PC-9 (cell line): Measurements from ENCODE around the gene ICA1. TPM values are rescaled to one million over a fixed set of nuclear protein-coding genes. Genes with fewer than 3 reads are reported as not detected.

Source experiments
- BruUV-seq: library from RNA; stranded (reverse); fragments of 400-500 nt; replicated peaks from 2 replicates; lab custom pipeline; 2021; lab: Mats Ljungman, UMichigan
- CTCF ChIA-PET: fragments of 300-600 bp; sonication (Branson Sonifier 250); formaldehyde crosslinking; loops from one replicate; lab custom pipeline; 2022; ENCODE audit warnings: antibody characterized with exemption; lab: Charles Lee
- POLR2A ChIA-PET: fragments of 300-600 bp; sonication (Branson Sonifier 250); formaldehyde crosslinking; loops from one replicate; lab custom pipeline; 2022; ENCODE audit warnings: antibody characterized with exemption; ENCODE audit not compliant: unreplicated experiment; lab: Charles Lee
- DNase-seq, 2 experiments: peaks; one replicate each; pipeline versions ENCODE4 v3.0.0 to v3.0.0-alpha.2; 2015 to 2022; ENCODE audit warnings: mixed read lengths in 1 of 2
- H2AFZ ChIP-seq: fragments of 200-600 bp; sonication (generic); 2 replicates; pipeline ENCODE4 v1.8.1; 2017; ENCODE audit warnings: antibody characterized with exemption
- H3F3A ChIP-seq: fragments of 200-600 bp; sonication (generic); 2 replicates; pipeline ENCODE4 v1.8.1; 2017; ENCODE audit warnings: antibody characterized with exemption, mild to moderate bottlenecking, low read depth; ENCODE audit not compliant: insufficient read depth
- H3K27ac ChIP-seq: fragments of 200-600 bp; sonication (generic); 2 replicates; pipeline ENCODE4 v1.6.1; 2016; ENCODE audit warnings: mixed run types
- H3K27me3 ChIP-seq: fragments of 200-600 bp; sonication (generic); 2 replicates; pipeline ENCODE4 v1.6.1; 2016; ENCODE audit warnings: low read depth, mixed run types; ENCODE audit not compliant: insufficient read depth
- H3K36me3 ChIP-seq: fragments of 200-600 bp; sonication (generic); 2 replicates; pipeline ENCODE4 v1.6.1; 2016; ENCODE audit warnings: low read depth, mixed run types
- H3K4me1 ChIP-seq: fragments of 200-600 bp; sonication (generic); replicated peaks from 2 replicates; pipeline ENCODE4 v1.6.1; 2016; ENCODE audit warnings: mixed run types; ENCODE audit not compliant: insufficient read depth
- H3K4me2 ChIP-seq: fragments of 200-600 bp; sonication (generic); 2 replicates; pipeline ENCODE4 v1.6.1; 2017; ENCODE audit warnings: mixed run types
- H3K4me3 ChIP-seq: fragments of 200-600 bp; sonication (generic); 2 replicates; pipeline ENCODE4 v1.6.1; 2016; ENCODE audit warnings: mixed run types
- H3K79me2 ChIP-seq: fragments of 200-600 bp; sonication (generic); 2 replicates; pipeline ENCODE4 v1.6.1; 2017; ENCODE audit warnings: low read depth, mixed run types
- H3K9me2 ChIP-seq: fragments of 200-600 bp; sonication (generic); 2 replicates; pipeline ENCODE4 v1.8.1; 2017; ENCODE audit warnings: mild to moderate bottlenecking; ENCODE audit not compliant: insufficient read depth
- H3K9me3 ChIP-seq: fragments of 200-600 bp; sonication (generic); 2 replicates; pipeline ENCODE4 v1.8.1; 2016; ENCODE audit warnings: low read depth; ENCODE audit not compliant: insufficient read depth
- H4K20me1 ChIP-seq: fragments of 200-600 bp; sonication (generic); 2 replicates; pipeline ENCODE4 v1.8.1; 2017; ENCODE audit not compliant: insufficient read depth
- CTCF ChIP-seq: fragments of 200-600 bp; sonication (generic); conservative IDR thresholded peaks from 2 replicates; pipeline ENCODE4 v1.6.1; 2017; ENCODE audit warnings: mixed run types, antibody characterized with exemption, mild to moderate bottlenecking, moderate library complexity
- EZH2 ChIP-seq: fragments of 200-600 bp; sonication (generic); IDR thresholded peaks from 2 replicates; pipeline ENCODE4 v1.8.0; 2017; ENCODE audit warnings: antibody characterized with exemption, low read depth
- intact Hi-C: fragments of 100-400 bp; cut with micrococcal nuclease; formaldehyde crosslinking; loops from one replicate; pipeline ENCODE4 v1.10.0; 2022; ENCODE audit not compliant: unreplicated experiment
- total RNA-seq: library from RNA; stranded (reverse); gene quantifications from 2 replicates; pipeline ENCODE4 v1.2.3, GENCODE V29; 2021

ICA1 gene
- total RNA-seq, 1 experiment from 2014 or later, result 33.8 TPM

- POLR2A ChIA-PET, result interaction anchor here (0.5 kb wide), 1 partner anchor 54 kb away, joined by 7 read pairs; no protein-coding TSS in a partner anchor
- H3K9me3 ChIP-seq, result no peaks in the 10 kb centered on the region
- intact Hi-C loops, result no loop called here
- CTCF ChIA-PET, result no interaction called here
- H3K4me2 ChIP-seq, result no peak overlapping the region
- no peak overlapping the region for H3K27ac ChIP-seq
- H3K79me2 ChIP-seq, result no peaks in the 10 kb centered on the region
- H4K20me1 ChIP-seq, result no peaks in the 10 kb centered on the region
- H2AFZ ChIP-seq, result no peak overlapping the region
- H3K9me2 ChIP-seq, result peaks cover 4% of the 10 kb centered on the region; the same call in 1 of the 2 replicates
- H3K4me3 ChIP-seq, result no peak overlapping the region
- H3K4me1 ChIP-seq, result no peaks in the 10 kb centered on the region
- H3K27me3 ChIP-seq, result no peaks in the 10 kb centered on the region
- no peaks in the 10 kb centered on the region for H3K36me3 ChIP-seq
- TF ChIP-seq CTCF, result no peak
- TF ChIP-seq EZH2, result no peak
- no TSS peak for BruUV-seq
- no peaks in the 10 kb centered on the region for H3F3A ChIP-seq
- DNase-seq, result no peak
Observed at GRCh38 chr7:8135417-8135816, 126.5 kb downstream of the ICA1 start.

- POLR2A ChIA-PET, result no interaction called here
- DNase-seq, result no peak
- Histone ChIP-seq H3K4me3 (no peak overlapping the region), H3K4me1 (no peaks in the 10 kb centered on the region), H4K20me1 (no peaks in the 10 kb centered on the region), H3K79me2 (no peaks in the 10 kb centered on the region), H3K4me2 (no peak overlapping the region), H3K27ac (no peak overlapping the region), H3K9me3 (no peaks in the 10 kb centered on the region), H3F3A (no peaks in the 10 kb centered on the region), H2AFZ (no peak overlapping the region), H3K27me3 (no peaks in the 10 kb centered on the region), H3K36me3 (no peaks in the 10 kb centered on the region), H3K9me2 (peaks cover 2% of the 10 kb centered on the region; the same call in 1 of the 2 replicates)
- CTCF ChIA-PET, result no interaction called here
- no TSS peak for BruUV-seq
- no peak for TF ChIP-seq CTCF
- no peak for TF ChIP-seq EZH2
- intact Hi-C loops, result no loop called here
Observed at GRCh38 chr7:8134089-8134733, 127.8 kb downstream of the ICA1 start.

DNA sequence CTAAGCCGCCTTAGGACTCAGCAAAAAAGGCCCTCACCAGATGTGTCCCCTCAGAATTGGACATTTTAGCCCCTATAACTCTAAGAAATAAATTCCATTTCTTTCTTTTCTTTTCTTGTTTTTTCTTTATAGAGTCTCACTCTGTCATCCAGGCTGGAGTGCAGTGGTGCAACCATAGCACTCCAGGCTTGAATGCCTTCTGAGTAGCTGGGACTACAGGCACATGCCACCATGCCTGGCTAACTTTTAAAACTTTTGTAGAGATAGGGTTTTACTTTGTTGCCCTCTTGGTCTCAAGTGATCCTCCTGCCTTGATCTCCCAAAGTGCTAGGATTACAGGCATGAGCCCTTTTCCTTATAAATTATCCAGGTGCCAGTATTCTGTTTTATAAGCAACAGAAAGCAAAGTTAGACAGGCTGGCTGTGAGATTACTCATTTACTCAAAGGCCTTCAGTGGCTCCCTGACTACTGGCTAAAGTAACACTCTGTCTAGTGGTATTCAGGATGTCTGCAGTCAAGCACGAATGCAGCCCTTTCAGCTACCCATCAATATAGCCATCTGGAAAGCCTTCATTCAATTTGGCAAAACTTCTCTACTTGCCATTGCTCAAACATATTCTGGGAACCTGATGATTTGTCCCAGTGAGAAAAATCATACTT lies 128.6 kb downstream of the ICA1 start:
- no peak for DNase-seq
- CTCF ChIA-PET, result no interaction called here
- Histone ChIP-seq H3K27ac (no peak overlapping the region), H4K20me1 (no peaks in the 10 kb centered on the region), H3K9me3 (no peaks in the 10 kb centered on the region), H3K4me1 (no peaks in the 10 kb centered on the region), H3K36me3 (no peaks in the 10 kb centered on the region), H3K79me2 (no peaks in the 10 kb centered on the region), H3K4me2 (no peak overlapping the region), H3F3A (no peaks in the 10 kb centered on the region), H2AFZ (no peak overlapping the region), H3K27me3 (no peaks in the 10 kb centered on the region), H3K4me3 (no peak overlapping the region), H3K9me2 (no peaks in the 10 kb centered on the region)
- TF ChIP-seq EZH2 (no peak), CTCF (no peak)
- POLR2A ChIA-PET, result no interaction called here
- no TSS peak for BruUV-seq
- intact Hi-C loops, result no loop called here
